Measurements from ENCODE around the gene TTC34.

DNA sequence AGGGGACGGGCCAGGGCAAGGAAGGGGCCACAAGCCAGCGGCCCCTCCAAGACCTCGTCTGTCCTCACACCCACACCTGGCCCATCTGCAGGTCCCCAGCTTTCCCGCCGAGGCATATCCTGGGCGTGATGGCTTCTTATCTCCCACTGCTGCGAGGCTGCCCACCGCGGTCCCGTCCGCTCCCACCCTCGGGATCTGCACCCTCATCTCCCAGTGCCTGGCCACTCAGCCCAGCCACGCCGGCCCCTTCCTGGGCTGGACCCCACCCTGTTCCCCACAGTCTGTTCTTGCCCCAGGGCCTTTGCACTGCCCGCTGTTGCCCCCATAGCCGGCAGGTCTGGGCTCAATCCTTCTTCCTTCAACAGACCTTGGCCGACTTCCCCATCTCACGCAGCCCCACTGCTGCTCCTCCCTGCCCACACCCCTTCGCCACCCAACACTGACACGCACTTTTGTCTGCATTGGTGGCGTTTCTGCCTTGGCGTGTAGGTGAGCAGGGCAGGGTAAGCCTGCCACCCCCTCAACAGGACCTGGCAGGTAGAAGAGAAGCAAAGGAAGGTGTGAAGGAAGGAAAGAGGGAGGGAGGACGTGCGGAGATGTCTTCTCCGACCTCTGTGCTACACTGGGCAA, 4.4 kb upstream of the TTC34 start:
- TF ChIP-seq, protein P1, sequence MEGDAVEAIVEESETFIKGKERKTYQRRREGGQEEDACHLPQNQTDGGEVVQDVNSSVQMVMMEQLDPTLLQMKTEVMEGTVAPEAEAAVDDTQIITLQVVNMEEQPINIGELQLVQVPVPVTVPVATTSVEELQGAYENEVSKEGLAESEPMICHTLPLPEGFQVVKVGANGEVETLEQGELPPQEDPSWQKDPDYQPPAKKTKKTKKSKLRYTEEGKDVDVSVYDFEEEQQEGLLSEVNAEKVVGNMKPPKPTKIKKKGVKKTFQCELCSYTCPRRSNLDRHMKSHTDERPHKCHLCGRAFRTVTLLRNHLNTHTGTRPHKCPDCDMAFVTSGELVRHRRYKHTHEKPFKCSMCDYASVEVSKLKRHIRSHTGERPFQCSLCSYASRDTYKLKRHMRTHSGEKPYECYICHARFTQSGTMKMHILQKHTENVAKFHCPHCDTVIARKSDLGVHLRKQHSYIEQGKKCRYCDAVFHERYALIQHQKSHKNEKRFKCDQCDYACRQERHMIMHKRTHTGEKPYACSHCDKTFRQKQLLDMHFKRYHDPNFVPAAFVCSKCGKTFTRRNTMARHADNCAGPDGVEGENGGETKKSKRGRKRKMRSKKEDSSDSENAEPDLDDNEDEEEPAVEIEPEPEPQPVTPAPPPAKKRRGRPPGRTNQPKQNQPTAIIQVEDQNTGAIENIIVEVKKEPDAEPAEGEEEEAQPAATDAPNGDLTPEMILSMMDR (IDR thresholded peaks at IDR 0.05; ENCODE audit: insufficient read depth, low read length, poor library complexity, severe bottlenecking) = no peak
- no peak for TF ChIP-seq EZH2phosphoT487 (conservative IDR thresholded peaks at IDR 0.05; ENCODE audit: low read length)

Measured in SU-DHL-6 (cell line).